ENCODE data around the gene RPL10. TPM values are rescaled to one million over a fixed set of nuclear protein-coding genes. Genes with fewer than 3 reads are reported as not detected.

The RPL10 gene
- total RNA-seq, 2 donors from 2014 or later, result 1,915 to 2,641 TPM

GRCh38 chrX:154401045-154401799, 3.0 kb downstream of the RPL10 start:
- Histone ChIP-seq H3K27me3 (no peaks in the 10 kb centered on the region), H3K4me1 (no peaks in the 10 kb centered on the region), H3K36me3 (no peaks in the 10 kb centered on the region), H3K9me3 (no peaks in the 10 kb centered on the region), H3K4me3 (no peak overlapping the region), H3K9ac (ENCODE audit: low read depth in 2 of 2, low read length in 2 of 2) (peak overlapping the region in 1 of 2 donors; percentile 2), H3K27ac (no peak overlapping the region)
- intact Hi-C loops (cut with DNase I), result loop anchor here (5.0 kb wide), 1 partner anchor 131 kb away; no protein-coding TSS in a partner anchor
- no peak for TF ChIP-seq CTCF (IDR thresholded peaks at IDR 0.05)
- no peak for DNase-seq

GRCh38 chrX:154401918-154402621, 3.9 kb downstream of the RPL10 start:
- H3K9ac ChIP-seq (ENCODE audit: low read depth in 2 of 2, low read length in 2 of 2), result no peak overlapping the region
- no peak overlapping the region for H3K27ac ChIP-seq
- intact Hi-C loops (cut with DNase I), result loop anchor here (5.0 kb wide), 1 partner anchor 130 kb away; no protein-coding TSS in a partner anchor
- H3K4me1 ChIP-seq, result no peaks in the 10 kb centered on the region
- no peak for TF ChIP-seq CTCF (IDR thresholded peaks at IDR 0.05)
- H3K36me3 ChIP-seq, result no peaks in the 10 kb centered on the region
- no peak for DNase-seq
- no peak overlapping the region for H3K4me3 ChIP-seq
- H3K27me3 ChIP-seq, result no peaks in the 10 kb centered on the region
- no peaks in the 10 kb centered on the region for H3K9me3 ChIP-seq

- H3K27ac ChIP-seq, result no peak overlapping the region
- H3K4me1 ChIP-seq, result no peaks in the 10 kb centered on the region
- no peaks in the 10 kb centered on the region for H3K27me3 ChIP-seq
- no peak for DNase-seq
- no peaks in the 10 kb centered on the region for H3K9me3 ChIP-seq
- no peak overlapping the region for H3K4me3 ChIP-seq
- H3K9ac ChIP-seq (ENCODE audit: low read depth in 2 of 2, low read length in 2 of 2), result no peak overlapping the region
- TF ChIP-seq CTCF (IDR thresholded peaks at IDR 0.05), result no peak
- no peaks in the 10 kb centered on the region for H3K36me3 ChIP-seq
- intact Hi-C loops (cut with DNase I), result loop anchor here (5.0 kb wide), 1 partner anchor 130 kb away; no protein-coding TSS in a partner anchor
Observed at GRCh38 chrX:154402622-154403127, 4.5 kb downstream of the RPL10 start.

GRCh38 chrX:154403192-154403591, 5.0 kb downstream of the RPL10 start:
- no peak for DNase-seq
- no peaks in the 10 kb centered on the region for H3K36me3 ChIP-seq
- H3K9me3 ChIP-seq, result no peaks in the 10 kb centered on the region
- no peaks in the 10 kb centered on the region for H3K27me3 ChIP-seq
- no peak overlapping the region for H3K27ac ChIP-seq
- H3K4me3 ChIP-seq, result no peak overlapping the region
- H3K9ac ChIP-seq (ENCODE audit: low read depth in 2 of 2, low read length in 2 of 2), result no peak overlapping the region
- no peaks in the 10 kb centered on the region for H3K4me1 ChIP-seq
- intact Hi-C loops (cut with DNase I), result loop anchor here (5.0 kb wide), 1 partner anchor 129 kb away; no protein-coding TSS in a partner anchor
- TF ChIP-seq CTCF (IDR thresholded peaks at IDR 0.05), result no peak

GRCh38 chrX:154403858-154404257, 5.7 kb downstream of the RPL10 start:
- H3K36me3 ChIP-seq, result no peaks in the 10 kb centered on the region
- no peak for TF ChIP-seq CTCF (IDR thresholded peaks at IDR 0.05)
- no peak overlapping the region for H3K27ac ChIP-seq
- no peak overlapping the region for H3K9ac ChIP-seq (ENCODE audit: low read depth in 2 of 2, low read length in 2 of 2)
- H3K4me1 ChIP-seq, result no peaks in the 10 kb centered on the region
- H3K9me3 ChIP-seq, result no peaks in the 10 kb centered on the region
- H3K27me3 ChIP-seq, result no peaks in the 10 kb centered on the region
- DNase-seq, result no peak
- intact Hi-C loops (cut with DNase I), result loop anchor here (5.0 kb wide), 1 partner anchor 128 kb away; no protein-coding TSS in a partner anchor
- no peak overlapping the region for H3K4me3 ChIP-seq

Data from colonic mucosa (tissue), 4 donors.